ENCODE measurements around the gene SPATC1L.
"Not testable (repeated sequence)": the region's sequence is repeated elsewhere in the genome, so short reads cannot be mapped to it uniquely, and the experiment has no call there.

SPATC1L gene

DNA sequence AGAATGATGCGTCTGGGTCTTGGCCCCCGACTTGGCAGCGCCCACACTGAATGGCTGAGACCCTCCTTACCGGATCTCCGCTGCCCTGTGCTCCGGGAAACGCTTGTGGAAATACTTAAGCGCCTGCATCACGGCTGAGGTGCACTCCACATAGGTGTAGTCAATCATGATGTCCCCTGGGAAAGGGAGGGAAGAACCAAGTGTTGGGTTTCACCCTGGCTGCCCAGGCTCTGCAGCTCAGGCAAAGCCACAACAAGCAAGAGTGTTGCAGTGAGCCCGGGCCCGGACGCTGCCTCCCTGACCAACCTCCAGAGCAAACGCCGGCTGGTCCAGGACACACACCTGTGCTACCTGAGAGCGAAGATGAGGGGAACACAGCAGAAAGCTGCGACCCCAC is 21.5 kb upstream of the SPATC1L start:
- DNase-seq (ENCODE audit: low read depth) = no peak
- TF ChIP-seq, protein P1, sequence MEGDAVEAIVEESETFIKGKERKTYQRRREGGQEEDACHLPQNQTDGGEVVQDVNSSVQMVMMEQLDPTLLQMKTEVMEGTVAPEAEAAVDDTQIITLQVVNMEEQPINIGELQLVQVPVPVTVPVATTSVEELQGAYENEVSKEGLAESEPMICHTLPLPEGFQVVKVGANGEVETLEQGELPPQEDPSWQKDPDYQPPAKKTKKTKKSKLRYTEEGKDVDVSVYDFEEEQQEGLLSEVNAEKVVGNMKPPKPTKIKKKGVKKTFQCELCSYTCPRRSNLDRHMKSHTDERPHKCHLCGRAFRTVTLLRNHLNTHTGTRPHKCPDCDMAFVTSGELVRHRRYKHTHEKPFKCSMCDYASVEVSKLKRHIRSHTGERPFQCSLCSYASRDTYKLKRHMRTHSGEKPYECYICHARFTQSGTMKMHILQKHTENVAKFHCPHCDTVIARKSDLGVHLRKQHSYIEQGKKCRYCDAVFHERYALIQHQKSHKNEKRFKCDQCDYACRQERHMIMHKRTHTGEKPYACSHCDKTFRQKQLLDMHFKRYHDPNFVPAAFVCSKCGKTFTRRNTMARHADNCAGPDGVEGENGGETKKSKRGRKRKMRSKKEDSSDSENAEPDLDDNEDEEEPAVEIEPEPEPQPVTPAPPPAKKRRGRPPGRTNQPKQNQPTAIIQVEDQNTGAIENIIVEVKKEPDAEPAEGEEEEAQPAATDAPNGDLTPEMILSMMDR (conservative IDR thresholded peaks at IDR 0.05; ENCODE audit: control insufficient read depth, insufficient read depth, low read depth, low read length) = no peak
- no peak overlapping the region for H3K4me3 ChIP-seq (ENCODE audit: control insufficient read depth, low read depth, low read length)

DNA sequence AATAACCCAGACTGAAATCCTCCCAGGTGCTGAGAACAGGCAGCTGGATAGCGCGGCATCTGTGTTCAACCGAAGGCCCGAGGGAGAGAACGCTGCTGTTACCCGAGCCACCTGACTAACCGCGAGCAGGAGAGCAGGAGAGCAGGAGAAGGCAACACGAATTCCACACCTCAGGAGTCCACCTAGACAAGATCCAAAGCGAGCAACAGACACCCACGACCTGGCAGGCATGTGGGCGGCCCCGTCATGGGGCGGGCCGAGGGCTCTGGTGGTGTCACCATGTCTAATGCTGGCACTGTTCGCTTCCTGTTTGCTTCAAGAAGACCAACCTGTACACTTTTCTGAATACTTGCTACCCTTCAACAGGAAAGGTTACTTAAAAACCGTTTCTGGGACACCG is 20.9 kb upstream of the SPATC1L start:
- TF ChIP-seq, protein P1 (conservative IDR thresholded peaks at IDR 0.05; ENCODE audit: control insufficient read depth, insufficient read depth, low read depth, low read length) = no peak
- DNase-seq (ENCODE audit: low read depth) = no peak
- H3K4me3 ChIP-seq (ENCODE audit: control insufficient read depth, low read depth, low read length) = no peak overlapping the region

DNA sequence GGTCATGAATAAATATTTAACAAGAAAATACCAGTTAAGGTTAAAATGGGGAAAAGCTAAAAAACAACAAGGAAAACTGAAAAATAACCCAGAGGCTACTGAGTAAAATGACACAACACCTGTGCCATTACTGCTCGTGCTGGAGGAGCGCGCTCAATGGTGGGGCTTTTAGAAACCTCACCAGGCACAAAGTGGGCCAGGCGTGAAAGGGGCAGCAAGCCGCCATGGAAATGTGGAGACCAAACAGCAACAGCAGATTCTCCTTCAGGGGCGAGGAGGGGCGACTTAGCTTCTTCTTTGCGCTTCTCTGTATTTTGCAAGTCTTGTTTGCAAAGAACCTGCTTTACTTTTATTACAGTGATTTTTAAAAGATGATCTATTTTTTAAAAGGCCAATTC is 18.9 kb upstream of the SPATC1L start:
- no peak overlapping the region for H3K4me3 ChIP-seq (ENCODE audit: control insufficient read depth, low read depth, low read length)
- TF ChIP-seq, protein P1 (conservative IDR thresholded peaks at IDR 0.05; ENCODE audit: control insufficient read depth, insufficient read depth, low read depth, low read length) = no peak
- DNase-seq (ENCODE audit: low read depth) = no peak

DNA sequence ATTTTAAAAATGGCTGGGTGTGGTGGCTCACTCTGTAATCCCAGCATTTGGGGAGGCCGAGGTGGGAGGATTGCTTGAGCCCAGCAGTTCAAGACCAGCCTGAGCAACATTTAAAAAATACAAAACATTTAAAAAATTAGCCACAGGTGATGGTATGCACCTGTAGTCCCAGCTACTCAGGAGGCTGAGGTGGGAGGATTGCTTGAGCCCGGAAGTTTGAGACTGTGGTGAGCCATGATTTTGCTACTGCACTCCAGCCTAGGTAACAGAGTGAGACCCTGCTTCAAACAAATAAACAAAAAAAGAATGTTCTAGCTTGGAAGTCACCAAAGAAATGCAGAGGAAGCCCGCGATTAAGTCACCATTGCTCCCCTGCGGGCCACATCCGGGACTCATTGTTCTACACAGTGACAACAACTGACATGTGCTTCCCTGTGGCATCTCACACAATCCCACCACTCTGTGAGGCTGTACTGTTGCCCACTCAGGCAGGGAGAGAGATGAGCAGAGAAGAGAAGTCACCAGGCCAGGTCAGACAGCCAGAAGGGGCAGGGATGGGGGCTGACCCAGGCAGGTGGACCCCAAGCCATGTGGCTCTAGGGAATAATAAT is 18.4 kb upstream of the SPATC1L start:
- DNase-seq (ENCODE audit: low read depth) = no peak
- H3K4me3 ChIP-seq (ENCODE audit: control insufficient read depth, low read depth, low read length) = no peak overlapping the region
- TF ChIP-seq, protein P1 (conservative IDR thresholded peaks at IDR 0.05; ENCODE audit: control insufficient read depth, insufficient read depth, low read depth, low read length) = no peak

DNA sequence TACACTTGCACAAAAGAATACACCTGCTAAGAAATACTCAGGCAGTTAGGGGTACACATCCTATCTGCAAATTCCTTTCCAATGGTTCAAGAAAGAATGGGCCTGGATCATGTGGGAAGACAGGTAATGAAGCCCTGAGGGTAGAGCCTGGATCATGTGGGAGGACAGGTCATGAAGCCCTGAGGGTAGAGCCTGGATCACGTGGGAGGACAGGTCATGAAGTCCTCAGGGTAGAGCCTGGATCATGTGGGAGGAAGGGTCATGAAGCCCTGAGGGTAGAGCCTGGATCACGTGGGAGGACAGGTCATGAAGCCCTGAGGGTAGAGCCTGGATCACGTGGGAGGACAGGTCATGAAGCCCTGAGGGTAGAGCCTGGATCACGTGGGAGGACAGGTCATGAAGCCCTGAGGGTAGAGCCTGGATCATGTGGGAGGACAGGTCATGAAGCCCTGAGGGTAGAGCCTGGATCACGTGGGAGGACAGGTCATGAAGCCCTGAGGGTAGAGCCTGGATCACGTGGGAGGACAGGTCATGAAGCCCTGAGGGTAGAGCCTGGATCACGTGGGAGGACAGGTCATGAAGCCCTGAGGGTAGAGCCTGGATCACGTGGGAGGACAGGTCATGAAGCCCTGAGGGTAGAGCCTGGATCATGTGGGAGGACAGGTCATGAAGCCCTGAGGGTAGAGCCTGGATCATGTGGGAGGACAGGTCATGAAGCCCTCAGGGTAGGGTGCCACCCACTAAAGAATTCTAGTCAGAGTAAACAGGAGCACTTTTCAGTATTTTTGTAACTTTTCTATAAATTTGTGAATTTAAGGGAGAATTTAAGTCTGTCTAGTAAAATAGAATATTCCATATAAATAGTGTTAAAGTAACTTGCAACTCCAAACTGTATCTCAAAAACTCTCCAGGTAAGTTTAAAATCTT is 16.9 kb upstream of the SPATC1L start:
- H3K4me3 ChIP-seq (ENCODE audit: control insufficient read depth, low read depth, low read length); DNase-seq (ENCODE audit: low read depth): not testable (repeated sequence)

DNA sequence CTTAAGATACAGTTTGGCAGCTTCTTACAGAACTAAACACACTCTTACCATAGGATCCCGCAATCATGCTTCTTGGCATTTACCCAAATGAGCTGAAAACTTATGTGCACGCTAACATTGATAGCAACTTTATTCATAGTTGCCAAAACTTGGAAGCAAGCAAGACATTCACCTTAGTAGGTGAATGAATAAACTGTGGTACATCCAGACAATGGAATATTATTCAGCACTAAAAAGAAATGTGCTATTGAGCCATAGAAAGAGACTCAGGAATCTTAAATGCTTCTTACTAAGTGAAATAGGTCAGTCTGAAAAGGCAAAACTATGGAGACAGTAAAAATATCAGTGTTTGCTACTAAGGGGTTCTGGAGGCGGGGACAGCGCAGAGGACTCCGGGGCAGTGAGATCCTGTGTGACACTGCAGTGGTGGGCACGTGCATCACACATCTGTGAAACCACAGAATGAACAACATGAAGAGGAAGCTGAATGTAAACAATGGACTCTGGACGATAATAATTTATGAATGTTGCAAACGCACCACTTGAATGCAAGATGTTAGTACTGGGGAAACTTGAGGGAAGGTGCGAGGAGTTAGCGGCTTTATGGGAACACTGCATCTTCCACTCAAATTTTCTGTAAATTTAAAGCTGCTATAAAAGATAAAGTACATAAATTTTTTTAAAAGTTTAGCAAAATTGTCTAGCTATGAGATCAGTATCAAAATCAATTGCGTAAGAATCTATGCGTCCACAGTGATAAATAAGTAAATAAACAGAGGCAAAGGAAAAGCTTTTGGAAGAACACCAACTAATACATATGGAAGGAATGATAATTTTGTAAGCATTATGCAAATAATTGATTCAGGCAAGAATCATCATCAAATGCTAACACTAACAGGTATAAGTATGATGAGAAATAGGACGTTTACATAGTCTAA is 15.4 kb upstream of the SPATC1L start:
- no peak overlapping the region for H3K4me3 ChIP-seq (ENCODE audit: control insufficient read depth, low read depth, low read length)
- DNase-seq (ENCODE audit: low read depth) = no peak
- TF ChIP-seq, protein P1 (conservative IDR thresholded peaks at IDR 0.05; ENCODE audit: control insufficient read depth, insufficient read depth, low read depth, low read length) = no peak

Data from fibroblast of mammary gland (primary cell).